Activated T-cell treated with anti-CD3 and anti-CD28 coated beads, Interleukin-2, amount 50 U/mL, for 24 hours (primary cell): ENCODE results near the gene TRAPPC8.
"Not testable (repeated sequence)": the region's sequence is repeated elsewhere in the genome, so short reads cannot be mapped to it uniquely, and the experiment has no call there.

ENCODE experiments used
- DNase-seq: peaks from one replicate; pipeline ENCODE4 v3.0.0-alpha.2; 2020
- H3K27ac Mint-ChIP-seq: 2 replicates; pipeline ENCODE4 v1.8.0; 2020; ENCODE audit warnings: mild to moderate bottlenecking, mixed read lengths
- H3K27me3 Mint-ChIP-seq: 2 replicates; pipeline ENCODE4 v1.8.0; 2020; ENCODE audit warnings: mixed read lengths
- H3K36me3 Mint-ChIP-seq: 2 replicates; pipeline ENCODE4 v1.8.0; 2020; ENCODE audit warnings: low read depth, mixed read lengths
- H3K4me1 Mint-ChIP-seq: 2 replicates; pipeline ENCODE4 v1.8.0; 2020; ENCODE audit warnings: low read depth, mixed read lengths
- H3K4me3 Mint-ChIP-seq: 2 replicates; pipeline ENCODE4 v1.8.0; 2020; ENCODE audit warnings: mild to moderate bottlenecking, moderate library complexity, mixed read lengths
- H3K9me3 Mint-ChIP-seq: 2 replicates; pipeline ENCODE4 v1.8.0; 2020; ENCODE audit warnings: mixed read lengths

Gene TRAPPC8

GRCh38 chr18:31857526-31858106, 85.3 kb downstream of the TRAPPC8 start:
- H3K4me3 Mint-ChIP-seq, result no peak overlapping the region
- no peak for DNase-seq
- H3K4me1 Mint-ChIP-seq, result no peaks in the 10 kb centered on the region
- H3K36me3 Mint-ChIP-seq, result peaks cover 91% of the 10 kb centered on the region
- H3K27me3 Mint-ChIP-seq, result no peaks in the 10 kb centered on the region
- H3K27ac Mint-ChIP-seq, result no peak overlapping the region
- H3K9me3 Mint-ChIP-seq, result no peaks in the 10 kb centered on the region

GRCh38 chr18:31850844-31851243, 92.1 kb downstream of the TRAPPC8 start:
- peaks cover 88% of the 10 kb centered on the region for H3K36me3 Mint-ChIP-seq
- no peak for DNase-seq

GRCh38 chr18:31840499-31840898, 102.4 kb downstream of the TRAPPC8 start:
- DNase-seq, result no peak
- no peaks in the 10 kb centered on the region for H3K27me3 Mint-ChIP-seq
- no peaks in the 10 kb centered on the region for H3K4me1 Mint-ChIP-seq
- H3K4me3 Mint-ChIP-seq, result no peak overlapping the region
- no peaks in the 10 kb centered on the region for H3K9me3 Mint-ChIP-seq
- H3K27ac Mint-ChIP-seq, result no peak overlapping the region
- H3K36me3 Mint-ChIP-seq, result peaks cover 81% of the 10 kb centered on the region

More at GRCh38 chr18:31850844-31851243, 92.1 kb downstream of the TRAPPC8 start:
- Mint-ChIP-seq H3K27ac (no peak overlapping the region), H3K27me3 (no peaks in the 10 kb centered on the region), H3K4me1 (no peaks in the 10 kb centered on the region), H3K4me3 (no peak overlapping the region), H3K9me3 (no peaks in the 10 kb centered on the region)

GRCh38 chr18:31837879-31838278, 105.0 kb downstream of the TRAPPC8 start:
- no peak for DNase-seq
- Mint-ChIP-seq H3K4me3 (no peak overlapping the region), H3K36me3 (peaks cover 78% of the 10 kb centered on the region), H3K4me1 (no peaks in the 10 kb centered on the region), H3K27me3 (no peaks in the 10 kb centered on the region), H3K9me3 (no peaks in the 10 kb centered on the region), H3K27ac (no peak overlapping the region)

- H3K9me3 Mint-ChIP-seq, result no peaks in the 10 kb centered on the region
- no peak overlapping the region for H3K27ac Mint-ChIP-seq
- H3K4me1 Mint-ChIP-seq, result no peaks in the 10 kb centered on the region
- DNase-seq, result no peak
- no peak overlapping the region for H3K4me3 Mint-ChIP-seq
- H3K27me3 Mint-ChIP-seq, result no peaks in the 10 kb centered on the region
- peaks cover 76% of the 10 kb centered on the region for H3K36me3 Mint-ChIP-seq
Observed at GRCh38 chr18:31835528-31836133, 107.3 kb downstream of the TRAPPC8 start.

- Mint-ChIP-seq H3K36me3 (peaks cover 77% of the 10 kb centered on the region), H3K27me3 (no peaks in the 10 kb centered on the region), H3K4me1 (no peaks in the 10 kb centered on the region), H3K4me3 (no peak overlapping the region), H3K27ac (no peak overlapping the region), H3K9me3 (peaks cover 12% of the 10 kb centered on the region)
- no peak for DNase-seq
Observed at GRCh38 chr18:31831903-31832302, 111.0 kb downstream of the TRAPPC8 start.

- H3K27ac Mint-ChIP-seq, result no peak overlapping the region
- peaks cover 12% of the 10 kb centered on the region for H3K9me3 Mint-ChIP-seq
- H3K4me3 Mint-ChIP-seq, result no peak overlapping the region
- H3K36me3 Mint-ChIP-seq, result peaks cover 67% of the 10 kb centered on the region
- no peak for DNase-seq
- no peaks in the 10 kb centered on the region for H3K27me3 Mint-ChIP-seq
- H3K4me1 Mint-ChIP-seq, result no peaks in the 10 kb centered on the region
Observed at GRCh38 chr18:31830686-31831085, 112.2 kb downstream of the TRAPPC8 start.

GRCh38 chr18:31828613-31829012, 114.3 kb downstream of the TRAPPC8 start:
- peaks cover 12% of the 10 kb centered on the region for H3K9me3 Mint-ChIP-seq
- DNase-seq, result no peak
- no peak overlapping the region for H3K4me3 Mint-ChIP-seq
- H3K36me3 Mint-ChIP-seq, result peaks cover 53% of the 10 kb centered on the region
- H3K4me1 Mint-ChIP-seq, result no peaks in the 10 kb centered on the region
- H3K27ac Mint-ChIP-seq, result no peak overlapping the region
- H3K27me3 Mint-ChIP-seq, result no peaks in the 10 kb centered on the region

- H3K4me1 Mint-ChIP-seq, result not testable (repeated sequence)
Observed at GRCh38 chr18:31826673-31827325, 116.1 kb downstream of the TRAPPC8 start.

GRCh38 chr18:31825772-31826171, 117.2 kb downstream of the TRAPPC8 start:
- H3K27me3 Mint-ChIP-seq, result no peaks in the 10 kb centered on the region
- peaks cover 33% of the 10 kb centered on the region for H3K36me3 Mint-ChIP-seq
- no peaks in the 10 kb centered on the region for H3K4me1 Mint-ChIP-seq
- H3K4me3 Mint-ChIP-seq, result no peak overlapping the region
- no peak for DNase-seq
- H3K27ac Mint-ChIP-seq, result no peak overlapping the region
- H3K9me3 Mint-ChIP-seq, result peaks cover 12% of the 10 kb centered on the region

More at GRCh38 chr18:31826673-31827325, 116.1 kb downstream of the TRAPPC8 start:
- H3K4me3 Mint-ChIP-seq, H3K27me3 Mint-ChIP-seq, H3K27ac Mint-ChIP-seq, DNase-seq: not testable (repeated sequence)
- H3K36me3 Mint-ChIP-seq, result peaks cover 40% of the 10 kb centered on the region
- peaks cover 12% of the 10 kb centered on the region for H3K9me3 Mint-ChIP-seq

- Mint-ChIP-seq H3K27ac (no peak overlapping the region), H3K36me3 (no peaks in the 10 kb centered on the region), H3K27me3 (no peaks in the 10 kb centered on the region), H3K4me3 (no peak overlapping the region), H3K4me1 (no peaks in the 10 kb centered on the region), H3K9me3 (no peaks in the 10 kb centered on the region)
- no peak for DNase-seq
Observed at GRCh38 chr18:31821545-31822171, 121.3 kb downstream of the TRAPPC8 start.

- Mint-ChIP-seq H3K27ac (no peak overlapping the region), H3K27me3 (no peaks in the 10 kb centered on the region), H3K36me3 (no peaks in the 10 kb centered on the region), H3K4me3 (no peak overlapping the region), H3K4me1 (no peaks in the 10 kb centered on the region), H3K9me3 (no peaks in the 10 kb centered on the region)
- no peak for DNase-seq
Observed at GRCh38 chr18:31819925-31820229, 123.1 kb downstream of the TRAPPC8 start.

- Mint-ChIP-seq H3K4me1 (no peaks in the 10 kb centered on the region), H3K36me3 (no peaks in the 10 kb centered on the region), H3K9me3 (no peaks in the 10 kb centered on the region), H3K27ac (no peak overlapping the region), H3K4me3 (no peak overlapping the region), H3K27me3 (no peaks in the 10 kb centered on the region)
- no peak for DNase-seq
Observed at GRCh38 chr18:31819106-31819924, 123.6 kb downstream of the TRAPPC8 start.

- H3K27me3 Mint-ChIP-seq, result peaks cover 3% of the 10 kb centered on the region
- H3K4me3 Mint-ChIP-seq, result no peak overlapping the region
- DNase-seq, result no peak
- no peaks in the 10 kb centered on the region for H3K4me1 Mint-ChIP-seq
- H3K36me3 Mint-ChIP-seq, result no peaks in the 10 kb centered on the region
- H3K27ac Mint-ChIP-seq, result no peak overlapping the region
- no peaks in the 10 kb centered on the region for H3K9me3 Mint-ChIP-seq
Observed at GRCh38 chr18:31814132-31814531, 128.8 kb downstream of the TRAPPC8 start.
